CD4-positive, alpha-beta T cell treated with Interleukin-6 for 4 hours (primary cell): Measurements from ENCODE around the gene ZNF804B.

Experiments used
- DNase-seq: peaks from one replicate; pipeline ENCODE4 v3.0.0-alpha.2; 2020; ENCODE audit warnings: mixed read lengths

The ZNF804B gene

DNA sequence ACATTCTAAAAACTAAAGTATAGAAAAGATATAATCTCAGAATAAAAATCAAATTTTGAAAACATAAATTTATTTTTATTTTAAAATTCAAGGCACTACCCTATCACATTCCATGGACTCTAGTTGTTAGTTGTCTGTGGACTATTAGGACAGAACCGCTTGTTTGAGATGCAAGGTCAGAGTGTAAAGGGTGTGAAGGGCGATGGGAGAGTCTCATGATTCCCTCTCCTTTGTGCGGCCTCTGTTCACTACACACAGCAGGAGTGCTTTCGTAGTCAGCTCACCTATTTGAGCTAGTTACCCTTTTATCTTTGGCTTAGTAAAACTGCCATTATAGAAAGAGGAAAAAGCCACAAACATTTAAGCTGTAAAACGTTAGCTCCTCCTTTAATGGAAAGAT is 225.8 kb downstream of the ZNF804B start:
- DNase-seq = no peak

DNA sequence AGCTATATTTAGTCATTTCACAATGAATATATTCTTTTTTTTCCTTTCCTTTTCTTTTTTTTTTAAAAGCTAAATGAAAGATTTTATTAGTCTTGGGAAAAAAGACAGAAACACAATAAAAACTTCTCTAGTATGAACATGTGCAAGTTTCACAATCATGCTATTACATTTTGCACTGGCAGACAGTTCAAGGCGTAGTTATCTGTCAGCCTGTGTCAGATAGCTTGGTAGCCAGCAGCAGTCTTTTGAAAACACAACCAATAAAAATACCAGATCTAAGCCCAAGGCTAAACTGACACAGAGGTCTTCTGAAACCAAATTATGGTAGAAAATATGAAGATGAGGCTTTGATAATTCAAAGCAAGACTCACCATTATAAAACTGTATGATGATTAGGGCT is 241.8 kb downstream of the ZNF804B start:
- DNase-seq = no peak

DNA sequence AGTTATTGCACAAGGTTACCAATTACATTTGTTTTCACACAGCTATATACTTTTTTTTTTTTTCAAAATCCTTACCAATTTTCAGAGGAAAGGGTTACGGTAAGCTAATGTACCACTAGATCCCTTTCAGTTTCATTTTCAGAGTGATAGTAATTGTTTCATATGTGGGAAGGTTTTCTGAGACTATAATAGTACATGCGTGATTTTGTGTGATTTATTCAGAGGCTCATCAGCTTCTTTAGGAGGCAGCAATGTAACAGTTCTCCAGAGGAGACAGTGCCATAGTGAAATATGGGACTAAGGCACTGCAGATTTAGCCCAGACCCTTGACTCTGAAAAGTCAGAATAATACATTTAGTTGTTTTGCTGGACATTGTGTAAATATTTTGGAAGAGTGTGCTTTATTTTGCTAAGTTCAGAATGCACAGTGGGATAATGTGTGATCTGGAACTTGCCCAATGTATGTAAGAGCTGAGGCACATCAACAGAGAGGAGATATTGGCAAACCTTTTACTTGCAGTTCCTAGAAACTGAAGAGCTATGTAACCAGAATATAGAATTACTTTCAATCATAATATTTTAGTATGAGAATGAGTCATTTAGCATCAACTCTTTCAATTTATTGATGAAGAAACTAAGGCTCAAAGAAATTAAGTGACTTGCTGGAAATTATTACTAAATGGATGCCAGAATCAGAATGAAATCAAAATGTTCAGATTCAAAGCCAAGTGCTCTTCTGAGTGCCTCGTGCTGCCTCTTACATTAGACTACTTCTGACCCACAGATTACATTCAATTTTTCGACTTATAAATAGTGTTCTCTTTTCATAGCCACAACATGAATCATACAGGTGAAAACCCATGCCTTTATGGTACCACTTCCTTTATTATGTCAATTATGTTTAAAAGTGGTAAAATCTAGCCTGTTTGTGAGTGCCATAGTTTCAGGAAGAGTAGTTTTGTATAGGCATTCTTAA is 243.8 kb downstream of the ZNF804B start:
- no peak for DNase-seq

DNA sequence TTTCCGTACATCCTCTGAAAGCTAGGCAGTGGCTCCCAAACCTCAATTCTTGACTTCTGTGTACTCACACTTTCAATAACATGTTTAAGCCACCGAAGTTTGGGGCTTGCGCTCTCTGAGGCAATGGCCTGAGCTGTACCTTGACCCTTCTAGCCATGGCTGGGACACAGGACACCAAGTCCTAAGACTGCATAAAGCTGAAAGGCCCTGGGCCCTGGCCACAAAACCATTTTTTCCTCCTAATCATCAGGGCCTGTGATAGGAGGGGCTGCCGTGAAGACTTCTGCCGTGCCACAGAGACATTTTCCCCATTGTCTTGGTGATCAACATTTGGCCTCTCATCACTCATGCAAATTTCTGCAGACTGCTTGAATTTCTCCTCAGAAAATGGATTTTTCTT is 252.5 kb downstream of the ZNF804B start:
- no peak for DNase-seq

DNA sequence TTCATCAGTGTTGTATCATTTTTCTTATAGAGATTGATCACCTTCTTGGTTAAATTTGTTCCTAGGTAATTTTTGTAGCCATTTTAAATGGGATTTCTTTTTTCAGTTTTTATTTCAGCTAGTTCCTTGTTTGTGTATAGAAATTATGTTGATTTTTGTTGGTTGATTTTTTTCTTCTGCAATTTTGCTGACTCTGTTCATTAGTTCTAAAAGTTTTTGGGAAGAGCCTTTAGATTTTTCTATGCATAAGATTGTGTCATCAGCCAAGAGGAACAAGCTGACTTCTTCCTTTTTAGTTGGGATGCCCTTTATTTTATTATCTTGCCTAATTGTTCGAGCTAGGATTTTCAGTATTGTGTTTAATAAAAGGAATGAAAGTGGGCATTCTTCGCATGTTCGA is 258.2 kb downstream of the ZNF804B start:
- no peak for DNase-seq

DNA sequence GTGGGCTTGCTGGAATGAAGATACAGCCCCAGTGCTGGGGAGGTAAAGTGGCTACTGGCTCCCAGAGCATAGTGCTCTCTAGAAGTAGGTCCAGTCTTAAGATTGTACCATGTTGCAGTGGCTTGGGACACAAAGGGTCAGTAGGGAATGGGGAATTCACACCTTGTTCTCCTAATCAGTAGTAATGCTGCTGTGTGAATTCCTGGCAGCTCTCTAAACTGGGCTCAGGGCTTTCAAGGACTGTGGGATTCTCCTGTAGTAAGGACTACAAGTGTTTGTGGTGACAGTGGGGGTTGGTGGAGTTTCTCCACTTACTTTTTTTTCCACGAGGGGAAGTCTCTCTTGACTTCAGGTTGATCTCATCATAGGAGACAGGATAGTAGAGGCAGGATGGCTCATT is 262.2 kb downstream of the ZNF804B start:
- no peak for DNase-seq

DNA sequence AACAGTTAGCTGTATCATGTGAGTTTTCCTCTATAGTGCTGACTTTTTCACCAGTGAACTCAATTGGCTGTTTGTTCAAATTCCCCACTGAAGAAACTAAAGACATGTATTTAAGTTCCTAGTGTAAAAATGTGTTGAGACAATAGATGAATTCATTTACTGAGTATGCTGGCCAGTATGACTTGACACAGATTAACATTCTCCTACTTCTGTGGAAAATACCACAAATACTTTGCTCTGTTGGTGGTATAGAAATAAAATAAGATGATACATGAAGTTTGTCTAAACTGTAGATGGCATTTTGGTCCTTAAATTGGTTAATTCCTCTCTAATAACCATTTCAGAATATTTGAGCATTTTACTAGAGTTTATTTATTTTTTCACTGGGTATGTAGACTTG is 263.7 kb downstream of the ZNF804B start:
- DNase-seq = no peak

DNA sequence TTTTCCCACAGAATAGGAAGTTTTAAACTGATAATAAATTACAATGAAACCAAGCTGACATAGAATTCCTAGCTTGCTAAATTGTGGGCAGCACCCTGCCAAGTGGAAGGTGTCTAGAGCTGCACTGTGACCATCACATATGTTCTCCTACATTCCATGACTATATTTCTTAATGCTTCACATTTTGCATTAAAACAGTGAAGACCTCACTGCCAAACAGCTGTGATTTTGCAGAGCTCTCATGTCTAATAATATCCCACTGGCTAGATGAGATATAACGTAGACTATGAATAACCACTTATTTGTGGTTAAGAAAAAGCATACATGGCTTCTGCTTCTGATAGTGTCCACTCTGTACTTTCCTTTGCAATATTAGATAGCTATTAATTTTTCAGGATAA is 264.4 kb downstream of the ZNF804B start:
- no peak for DNase-seq

DNA sequence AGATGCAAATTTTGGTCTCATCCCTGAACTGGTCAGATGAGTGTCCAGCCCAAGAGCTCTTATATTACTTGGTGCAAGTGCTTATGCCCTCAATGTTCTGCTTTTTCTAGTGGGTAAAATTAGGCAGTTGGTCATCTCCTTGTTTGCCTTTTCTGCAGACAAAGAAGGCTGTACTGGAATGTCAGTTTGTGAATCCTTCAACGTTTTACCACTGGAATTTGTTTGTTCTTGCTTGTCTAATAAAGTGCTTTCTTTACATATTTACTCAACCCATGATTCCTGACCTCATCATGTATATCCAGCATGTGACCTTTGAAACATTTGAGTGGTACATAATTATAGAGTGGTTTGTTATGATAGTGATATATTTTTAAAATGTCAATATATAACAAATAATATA is 268.3 kb downstream of the ZNF804B start:
- no peak for DNase-seq

DNA sequence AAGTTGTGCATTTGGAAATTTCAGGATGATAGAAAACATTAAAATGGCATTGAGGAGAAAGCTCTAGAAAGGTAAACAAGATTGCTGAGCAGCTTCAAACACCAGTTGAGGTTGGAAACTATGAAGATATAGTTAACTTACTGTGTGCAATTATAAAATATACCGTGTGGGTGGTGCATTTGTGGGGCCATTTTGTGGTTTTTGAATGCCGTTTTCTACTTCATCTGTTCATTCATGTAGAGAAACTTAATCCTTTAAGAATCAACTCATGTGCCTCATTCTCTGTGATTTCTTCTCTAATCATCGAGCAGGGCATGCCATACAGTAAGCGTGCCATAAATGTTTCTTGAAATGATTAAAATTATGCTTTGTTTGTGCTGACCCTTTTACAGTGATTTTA is 268.8 kb downstream of the ZNF804B start:
- no peak for DNase-seq

DNA sequence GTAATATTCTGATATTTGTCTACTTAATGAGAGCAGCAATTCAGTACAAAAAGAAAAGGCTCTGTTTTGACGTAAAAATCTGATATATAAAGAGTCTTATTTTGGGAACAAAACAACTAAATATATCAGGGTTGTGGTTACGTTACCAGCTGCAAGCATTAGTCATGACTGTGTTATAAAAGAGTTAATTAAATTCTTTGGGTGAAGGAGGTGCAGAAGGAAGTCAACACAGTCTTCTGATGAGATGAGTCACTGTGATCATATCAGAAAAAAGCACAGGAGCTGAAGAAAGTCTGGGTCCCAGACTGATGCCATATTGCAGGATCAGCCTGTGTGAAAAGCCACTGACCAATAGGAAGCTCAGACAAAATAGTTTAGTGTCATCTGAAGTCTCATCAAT is 270.4 kb downstream of the ZNF804B start:
- no peak for DNase-seq

DNA sequence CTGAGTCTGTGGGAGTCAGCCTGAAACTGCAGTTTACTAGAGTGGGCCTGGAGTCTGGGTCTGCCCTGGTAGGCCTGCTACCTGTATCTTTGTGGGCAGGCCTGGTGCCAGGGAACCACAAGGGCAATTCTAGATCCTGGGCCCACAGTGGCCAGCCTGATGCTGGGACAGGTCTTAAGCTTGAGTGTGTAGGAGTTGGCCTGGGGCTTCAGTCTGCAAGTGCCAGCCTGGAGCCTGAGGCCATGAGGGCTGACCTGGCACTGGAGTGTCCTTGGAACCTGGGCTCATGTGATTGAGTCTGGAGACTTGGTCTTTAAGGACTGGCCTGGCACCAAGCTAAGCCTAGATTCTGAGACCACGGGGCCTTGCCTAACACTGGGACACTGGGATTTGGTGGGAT is 281.7 kb downstream of the ZNF804B start:
- DNase-seq = no peak

DNA sequence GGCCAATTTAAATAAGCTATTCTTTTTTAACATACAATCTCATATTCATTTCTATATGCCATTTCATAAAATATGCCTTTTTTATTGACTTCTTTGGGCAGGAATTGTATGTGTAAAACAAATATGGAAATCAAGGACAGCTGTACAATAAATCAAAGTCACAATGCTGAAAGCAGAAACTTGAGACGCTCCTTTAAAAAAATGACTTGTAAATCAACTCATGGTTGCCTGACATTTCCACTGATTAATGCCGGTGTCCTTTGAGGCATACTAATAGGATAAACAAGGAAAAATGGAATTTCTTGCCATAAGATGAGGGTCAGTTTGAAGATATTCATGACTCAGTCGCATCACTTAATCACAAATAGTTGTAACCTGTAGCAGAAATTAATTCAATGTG is 283.4 kb downstream of the ZNF804B start:
- DNase-seq = no peak

DNA sequence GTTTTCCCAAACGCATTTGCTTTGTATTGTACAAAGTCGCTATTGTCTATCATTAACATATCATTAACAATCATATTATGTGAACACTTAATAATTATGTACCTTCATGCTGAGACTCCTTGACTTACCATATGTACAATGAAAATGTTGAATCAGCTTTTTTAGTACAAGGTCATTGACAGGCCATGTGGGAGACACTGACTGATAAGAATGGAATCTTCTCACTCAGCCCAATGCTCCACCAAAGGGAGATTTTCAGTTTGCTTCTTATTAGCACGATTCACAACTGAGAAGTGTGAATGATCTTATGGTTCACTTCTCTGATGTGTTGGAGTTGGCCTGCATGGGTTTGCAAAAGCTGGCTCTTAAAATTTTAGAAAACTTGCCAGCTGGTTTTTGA is 289.5 kb downstream of the ZNF804B start:
- no peak for DNase-seq

DNA sequence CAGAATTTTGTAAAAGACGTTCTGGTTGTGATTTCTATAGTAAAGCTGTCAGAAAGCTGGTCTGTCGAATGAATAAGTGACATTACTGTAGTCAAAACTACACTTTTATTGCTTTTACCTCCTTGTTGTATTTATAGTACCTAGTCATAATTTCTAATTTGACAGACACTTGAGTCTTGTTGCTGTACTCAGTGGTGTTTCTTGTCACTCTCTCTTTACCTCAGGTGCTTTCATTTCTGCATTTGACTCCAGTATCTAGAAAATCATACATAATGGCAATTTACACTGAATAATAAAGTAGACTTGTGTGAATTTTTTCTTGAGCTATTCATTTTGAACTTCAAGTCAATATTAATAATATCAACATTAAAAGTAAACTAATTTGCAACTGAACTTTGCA is 293.6 kb downstream of the ZNF804B start:
- no peak for DNase-seq

DNA sequence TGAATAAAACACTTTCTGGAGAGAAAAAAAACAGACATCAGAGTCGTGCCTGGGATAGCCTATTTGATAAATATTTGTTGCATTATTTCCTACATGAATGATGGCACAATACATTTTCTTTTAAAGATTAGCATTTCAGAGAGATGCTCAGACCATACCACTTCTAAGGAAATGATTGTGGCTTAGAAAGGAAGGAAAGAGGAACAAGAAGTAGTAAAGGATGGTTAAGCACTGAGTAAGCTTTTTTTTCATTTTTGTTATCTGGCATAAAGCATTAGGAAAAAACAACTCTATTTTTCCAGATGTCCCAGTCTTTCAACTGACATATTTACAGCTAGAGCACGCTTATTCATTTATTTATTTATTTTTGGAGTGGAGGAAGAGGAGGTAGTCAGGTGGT is 294.9 kb downstream of the ZNF804B start:
- no peak for DNase-seq

DNA sequence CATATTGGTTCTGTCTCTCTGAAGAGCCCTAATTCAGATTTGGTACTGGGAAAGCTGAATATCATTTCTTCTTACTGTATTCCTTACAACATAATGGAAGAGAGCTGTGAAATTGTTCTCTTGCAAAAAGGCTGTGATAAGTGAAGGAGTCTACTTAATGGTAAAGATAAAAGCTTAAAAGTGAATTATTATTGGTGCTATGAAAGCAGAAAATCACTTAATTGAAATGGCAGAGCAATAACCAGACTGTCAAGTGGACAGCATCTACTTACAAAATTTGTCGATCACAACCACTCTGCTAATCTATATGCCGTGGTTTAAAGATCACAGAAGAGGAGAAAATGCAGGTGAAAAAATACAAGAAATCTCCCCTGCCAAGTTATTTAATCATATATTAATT is 300.7 kb downstream of the ZNF804B start:
- DNase-seq = no peak

DNA sequence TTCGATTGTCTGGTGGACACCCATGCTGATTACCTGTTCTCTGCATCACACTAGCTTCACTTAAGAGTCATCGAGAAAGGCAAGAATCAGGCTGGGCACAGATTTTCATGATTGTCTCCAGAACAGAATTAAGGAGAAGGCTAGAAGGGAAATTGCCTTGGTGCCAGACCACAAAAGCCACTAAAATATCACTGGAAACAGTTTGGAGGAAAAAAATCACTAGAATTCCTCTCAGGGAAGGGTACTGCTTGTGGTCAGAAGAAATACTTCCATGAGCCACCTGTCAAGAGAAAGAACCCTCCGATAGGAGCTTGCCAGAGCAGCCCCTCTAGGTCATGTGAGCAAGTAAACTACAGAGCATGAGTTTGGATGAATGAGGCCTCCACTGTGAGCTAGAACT is 305.3 kb downstream of the ZNF804B start:
- no peak for DNase-seq

DNA sequence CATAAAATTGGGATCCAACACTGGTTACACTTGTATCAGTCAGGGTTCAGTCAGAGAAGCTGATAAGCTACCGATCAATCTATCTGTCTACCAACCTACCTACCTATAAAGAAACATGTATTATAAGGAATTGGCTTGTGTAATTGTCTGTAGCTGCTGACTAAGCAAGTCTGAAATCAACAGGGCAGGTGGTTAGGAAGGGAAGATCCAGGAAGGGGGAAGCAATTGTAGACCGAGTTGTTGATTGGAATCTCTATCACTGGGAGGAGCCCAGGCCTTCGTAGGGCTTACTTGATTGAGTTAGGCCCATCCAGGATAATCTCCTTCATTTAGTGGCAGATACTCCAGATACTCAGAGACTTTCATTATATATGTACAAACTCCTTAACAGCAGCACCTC is 307.5 kb downstream of the ZNF804B start:
- DNase-seq = no peak

DNA sequence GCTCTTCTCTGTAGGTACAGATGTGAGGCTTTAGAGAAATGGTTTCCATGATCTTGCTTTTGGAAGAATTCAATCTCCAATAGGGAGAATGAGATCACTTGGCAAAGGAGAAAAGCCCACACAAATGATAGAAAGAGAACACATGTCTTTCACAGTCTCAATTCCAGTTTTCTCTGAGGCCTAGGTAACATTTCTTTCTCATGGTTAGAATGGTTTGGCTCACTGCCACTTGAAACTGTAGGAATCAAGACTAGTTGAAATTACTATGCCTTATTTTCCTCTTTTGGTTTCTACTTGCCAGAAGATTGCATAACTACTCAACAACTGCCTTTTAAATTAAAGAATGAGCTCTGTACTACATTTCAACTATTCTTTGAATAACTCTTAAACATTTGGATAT is 312.6 kb downstream of the ZNF804B start:
- DNase-seq = no peak

DNA sequence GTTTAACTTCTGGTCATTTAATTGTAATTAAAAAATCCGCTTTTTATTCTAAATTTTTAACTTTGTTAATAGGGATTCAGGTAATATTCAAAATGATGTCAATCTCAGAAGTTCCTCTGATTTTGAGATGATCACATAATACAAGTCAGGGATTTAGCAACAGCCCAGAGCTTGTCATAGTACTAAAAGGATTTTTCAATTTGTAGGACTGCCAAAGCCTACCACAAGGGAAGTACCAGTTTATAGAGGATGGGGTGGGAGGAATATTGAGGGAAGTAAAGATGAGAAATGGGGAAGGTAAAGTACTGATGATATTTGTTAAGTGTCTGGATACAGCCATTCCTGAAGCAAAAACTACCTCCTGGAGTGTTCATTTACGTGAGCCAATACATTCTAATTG is 314.3 kb downstream of the ZNF804B start:
- no peak for DNase-seq

DNA sequence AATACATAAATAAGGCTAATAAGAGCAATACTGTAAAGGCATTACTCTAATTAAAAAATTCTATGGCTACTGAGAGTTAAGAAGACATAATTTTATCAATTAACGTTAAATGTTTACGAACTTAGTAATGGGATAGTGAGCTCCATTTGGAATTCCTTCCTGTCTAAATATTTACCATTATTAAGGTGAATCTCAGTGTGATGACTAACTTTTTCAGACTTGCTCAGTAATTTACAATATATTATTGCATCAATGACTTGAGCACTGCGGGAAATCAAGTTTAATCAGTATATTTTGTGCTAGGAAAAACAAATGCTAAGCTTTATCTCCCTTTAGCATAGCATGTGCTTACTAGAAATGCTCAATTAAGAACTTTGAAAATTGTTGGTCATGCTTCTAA is 318.5 kb downstream of the ZNF804B start:
- DNase-seq = no peak

DNA sequence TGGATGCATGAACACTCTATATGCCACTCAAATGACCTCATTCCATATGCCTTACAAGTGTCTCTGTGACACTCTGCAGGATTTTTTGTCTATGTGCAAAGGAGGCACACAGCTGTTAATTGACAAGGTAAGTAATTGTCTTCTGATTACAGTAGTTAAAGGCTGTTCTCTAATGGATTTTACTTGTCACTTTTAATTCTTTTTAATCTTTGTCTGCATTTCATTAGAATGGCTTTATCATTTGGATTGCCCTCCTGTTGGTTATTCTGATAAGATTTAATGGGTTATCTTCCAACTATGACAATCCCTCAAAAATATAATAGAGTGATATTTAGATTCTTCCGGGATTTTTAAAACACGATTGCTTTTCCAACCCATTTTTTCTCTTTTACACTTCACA is 326.1 kb downstream of the ZNF804B start:
- no peak for DNase-seq

DNA sequence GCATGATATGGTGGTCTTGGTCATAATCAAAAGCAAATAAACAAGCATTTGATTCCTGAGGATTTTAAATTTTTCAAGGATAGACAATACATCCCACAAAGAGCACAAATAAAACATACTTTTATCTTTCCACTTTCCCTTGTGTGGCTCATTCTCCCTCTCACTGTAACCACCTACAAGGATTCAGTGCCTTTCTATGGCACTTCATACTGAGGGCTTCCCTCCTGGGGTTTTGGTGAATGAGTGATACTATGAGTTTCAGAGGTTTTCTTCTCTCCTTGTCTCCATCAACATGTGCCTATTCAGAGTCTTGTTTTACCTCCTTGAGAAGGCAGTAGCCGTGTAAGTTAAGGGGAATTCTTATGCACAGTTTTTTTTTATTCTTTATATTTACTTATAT is 332.1 kb downstream of the ZNF804B start:
- no peak for DNase-seq

DNA sequence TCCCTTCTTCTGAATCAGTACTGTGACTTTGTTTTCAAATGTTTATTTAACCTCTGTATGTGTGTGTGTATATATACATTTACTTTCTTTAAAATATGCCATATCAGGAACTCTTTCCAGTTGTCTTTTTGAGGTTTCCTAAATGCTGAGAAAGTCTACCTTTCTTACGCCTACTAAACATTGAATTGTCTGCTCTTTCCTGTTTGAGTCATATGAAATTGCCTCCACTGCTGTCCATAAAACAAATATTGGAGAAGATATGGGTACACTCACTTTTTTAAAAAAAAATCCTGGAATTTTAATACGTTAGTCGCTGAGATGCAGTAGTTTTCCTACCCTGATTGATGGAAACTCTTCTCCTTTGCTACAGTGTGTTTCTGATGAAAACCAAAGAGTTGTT is 334.8 kb downstream of the ZNF804B start:
- no peak for DNase-seq
